Measurements from ENCODE around the gene ATP5IF1. TPM values are rescaled to one million over a fixed set of nuclear protein-coding genes. Genes with fewer than 3 reads are reported as not detected.

Gene ATP5IF1
- total RNA-seq, 1 experiment from 2014 or later: 169 TPM

DNA sequence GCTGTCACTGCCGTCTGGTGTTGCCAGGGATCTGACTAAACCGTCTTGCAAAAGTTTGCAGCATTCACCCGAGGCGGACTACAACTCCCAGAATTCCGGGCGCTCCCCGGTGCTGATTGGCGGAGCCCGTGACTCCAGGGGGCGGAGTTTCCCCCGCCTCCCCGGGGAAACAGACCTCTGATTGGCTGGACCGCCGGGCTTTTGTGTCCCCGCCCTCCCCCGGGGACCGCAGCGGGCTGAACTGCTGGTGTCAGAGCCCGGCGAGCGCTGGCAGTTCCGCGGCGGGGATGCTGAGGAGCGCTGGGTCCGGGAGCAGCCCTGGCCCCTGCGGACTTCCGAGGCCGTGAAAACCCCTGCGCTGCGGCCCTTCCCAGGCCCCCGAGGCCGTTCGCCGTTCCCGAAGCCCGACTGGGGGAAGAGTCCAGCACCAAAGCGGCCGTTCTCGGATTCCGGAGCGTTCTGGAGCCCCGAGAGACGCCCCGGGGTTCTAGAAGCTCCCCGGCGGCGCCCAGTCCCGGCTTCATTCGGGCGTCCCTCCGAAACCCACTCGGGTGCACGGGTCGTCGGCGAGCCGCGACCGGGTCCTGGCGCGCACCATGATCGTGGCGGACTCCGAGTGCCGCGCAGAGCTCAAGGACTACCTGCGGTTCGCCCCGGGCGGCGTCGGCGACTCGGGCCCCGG is 23.5 kb downstream of the ATP5IF1 start, which contains the start of gene SESN2 (continued):
- TF ChIP-seq, protein P1, sequence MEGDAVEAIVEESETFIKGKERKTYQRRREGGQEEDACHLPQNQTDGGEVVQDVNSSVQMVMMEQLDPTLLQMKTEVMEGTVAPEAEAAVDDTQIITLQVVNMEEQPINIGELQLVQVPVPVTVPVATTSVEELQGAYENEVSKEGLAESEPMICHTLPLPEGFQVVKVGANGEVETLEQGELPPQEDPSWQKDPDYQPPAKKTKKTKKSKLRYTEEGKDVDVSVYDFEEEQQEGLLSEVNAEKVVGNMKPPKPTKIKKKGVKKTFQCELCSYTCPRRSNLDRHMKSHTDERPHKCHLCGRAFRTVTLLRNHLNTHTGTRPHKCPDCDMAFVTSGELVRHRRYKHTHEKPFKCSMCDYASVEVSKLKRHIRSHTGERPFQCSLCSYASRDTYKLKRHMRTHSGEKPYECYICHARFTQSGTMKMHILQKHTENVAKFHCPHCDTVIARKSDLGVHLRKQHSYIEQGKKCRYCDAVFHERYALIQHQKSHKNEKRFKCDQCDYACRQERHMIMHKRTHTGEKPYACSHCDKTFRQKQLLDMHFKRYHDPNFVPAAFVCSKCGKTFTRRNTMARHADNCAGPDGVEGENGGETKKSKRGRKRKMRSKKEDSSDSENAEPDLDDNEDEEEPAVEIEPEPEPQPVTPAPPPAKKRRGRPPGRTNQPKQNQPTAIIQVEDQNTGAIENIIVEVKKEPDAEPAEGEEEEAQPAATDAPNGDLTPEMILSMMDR (IDR thresholded peaks at IDR 0.05 in 2 of 3, conservative IDR thresholded peaks at IDR 0.05 in 1 of 3; ENCODE audit: borderline replicate concordance in 1 of 3, insufficient read depth in 1 of 3, low read depth in 2 of 3, low read length in 2 of 3): no peak

DNA sequence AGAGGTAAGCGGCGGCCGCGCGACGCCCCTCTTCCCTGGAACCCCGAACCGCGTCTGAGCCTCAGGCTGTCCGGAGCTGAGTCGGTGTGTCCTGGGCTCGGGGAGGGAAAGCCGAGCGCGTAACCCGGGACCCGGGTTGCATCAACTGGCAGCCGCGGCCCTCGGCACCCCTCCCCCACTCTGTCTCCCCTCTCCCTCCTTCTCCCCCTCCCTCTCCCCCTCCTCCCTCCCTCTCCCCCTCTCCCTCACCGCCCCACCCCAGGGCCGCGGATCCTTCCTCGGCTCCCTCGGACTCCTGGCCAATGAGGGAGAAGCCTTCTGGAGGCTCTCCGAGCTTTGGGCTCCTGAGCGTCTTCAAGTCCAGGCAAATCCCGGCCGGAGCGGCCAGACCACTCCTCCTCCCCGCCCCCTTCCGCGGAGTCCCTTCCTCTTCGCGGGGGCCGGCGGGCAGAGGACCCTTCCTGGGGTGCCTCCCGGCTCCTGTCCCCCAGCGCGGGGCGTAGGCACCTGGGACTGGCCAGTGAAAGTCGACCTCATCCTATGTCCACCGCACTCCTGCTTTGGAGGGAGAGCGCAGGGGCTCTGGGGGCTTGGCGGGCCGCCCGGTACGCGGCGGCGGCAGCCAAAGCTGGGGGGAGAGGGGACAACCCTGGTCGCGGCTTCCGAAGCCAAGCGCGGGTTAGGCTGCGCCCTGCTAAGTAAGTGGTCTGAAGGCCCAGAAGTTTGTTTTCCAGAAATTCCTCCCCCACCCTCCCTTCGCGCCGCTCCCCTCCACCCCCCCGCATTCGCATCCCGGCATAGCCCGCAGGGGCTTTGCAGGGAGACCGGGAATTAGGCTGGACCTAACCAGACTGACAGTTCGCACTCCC is 24.2 kb downstream of the ATP5IF1 start:
- H4K20me1 ChIP-seq (ENCODE audit: insufficient read depth): no peaks in the 10 kb centered on the region
- intact Hi-C loops (cut with micrococcal nuclease): no loop called here
- H3K9me2 ChIP-seq (ENCODE audit: insufficient read depth): no peaks in the 10 kb centered on the region
- peak overlapping the region; percentile 91 to 93 for H3K4me3 ChIP-seq (replicated peaks in 1 of 2; ENCODE audit: low read depth in 1 of 2, low read length in 2 of 2)
- peaks cover 12 to 21% of the 10 kb centered on the region in 2 experiments for H3K4me1 ChIP-seq (ENCODE audit: control insufficient read depth in 1 of 2, insufficient read depth in 2 of 2, low read length in 2 of 2)
- RAD21 ChIA-PET (ENCODE audit: low non-redundant PET in 1 of 2, low total read pairs in 2 of 2, uncharacterized antibody in 2 of 2, unreplicated experiment in 2 of 2): interaction anchor here (0.6 to 0.7 kb wide), 3 partner anchors 12 to 138 kb away, joined by 4 read pairs; no protein-coding TSS in a partner anchor
- ATAC-seq (peak; percentile 56), DNase-seq (ENCODE audit: low read depth, low spot score) (no peak)
- peak overlapping the region; percentile 81 for H3K27ac ChIP-seq (ENCODE audit: low read depth, low read length)
- H3K36me3 ChIP-seq (ENCODE audit: control insufficient read depth in 1 of 2, insufficient read depth in 2 of 2, low read length in 2 of 2): no peaks in the 10 kb centered on the region
- TF ChIP-seq EZH2 (IDR thresholded peaks at IDR 0.05) (no peak), JUND (IDR thresholded peaks at IDR 0.05) (no peak), ZFX (IDR thresholded peaks at IDR 0.05) (no peak), SP1 (IDR thresholded peaks at IDR 0.05; ENCODE audit: low read depth) (no peak), CEBPB (IDR thresholded peaks at IDR 0.05; ENCODE audit: low read depth) (no peak), CBX3 (IDR thresholded peaks at IDR 0.05; ENCODE audit: low read depth) (no peak), EZH2phosphoT487 (IDR thresholded peaks at IDR 0.05; ENCODE audit: borderline replicate concordance) (no peak), TCF7L2 (IDR thresholded peaks at IDR 0.05; ENCODE audit: borderline replicate concordance, extremely low read depth, insufficient read depth, insufficient read length) (no peak)
- TF ChIP-seq, protein P1 (IDR thresholded peaks at IDR 0.05 in 2 of 3, conservative IDR thresholded peaks at IDR 0.05 in 1 of 3; ENCODE audit: borderline replicate concordance in 1 of 3, insufficient read depth in 1 of 3, low read depth in 2 of 3, low read length in 2 of 3): no peak
- TF ChIP-seq, protein P2, sequence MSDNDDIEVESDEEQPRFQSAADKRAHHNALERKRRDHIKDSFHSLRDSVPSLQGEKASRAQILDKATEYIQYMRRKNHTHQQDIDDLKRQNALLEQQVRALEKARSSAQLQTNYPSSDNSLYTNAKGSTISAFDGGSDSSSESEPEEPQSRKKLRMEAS (IDR thresholded peaks at IDR 0.05): no peak
- POLR2A ChIA-PET: interaction anchor here (0.6 to 3.6 kb wide), 7 partner anchors 9 to 1552 kb away, joined by 4 to 45 read pairs (median 5); partner anchors contain the start of genes MED18 and PHACTR4
- no TSS peak for BruUV-seq (replicated peaks)
- H2AFZ ChIP-seq (ENCODE audit: low read depth, low read length, poor library complexity, severe bottlenecking): no peak overlapping the region
- no peaks in the 10 kb centered on the region for H3K27me3 ChIP-seq (ENCODE audit: insufficient read depth, low read length)
- H3K79me2 ChIP-seq (ENCODE audit: insufficient read depth, low read length): peaks cover 50% of the 10 kb centered on the region
- CTCF ChIA-PET: interaction anchor here (4.1 kb wide), 1 partner anchor 11 kb away, joined by 26 read pairs; no protein-coding TSS in a partner anchor
- no peaks in the 10 kb centered on the region for H3K9me3 ChIP-seq (ENCODE audit: control insufficient read depth in 1 of 2, insufficient read depth in 1 of 2, low read depth in 1 of 2, low read length in 2 of 2)
- peak overlapping the region; percentile 95 for H3K4me2 ChIP-seq (ENCODE audit: low read length)
- H3K9ac ChIP-seq (ENCODE audit: low read length): peak overlapping the region; percentile 79
